NOMO-1 treated with dmso at 0.1 percent for 144 hours (cell line): ENCODE data around the gene NOP58.
"Not testable (repeated sequence)": the region's sequence is repeated elsewhere in the genome, so short reads cannot be mapped to it uniquely, and the experiment has no call there.

Source experiments
- DNase-seq: peaks from one replicate; lab custom pipeline; 2025; ENCODE audit not compliant: unreplicated experiment; lab: John Stamatoyannopoulos, UW

NOP58 gene

DNA sequence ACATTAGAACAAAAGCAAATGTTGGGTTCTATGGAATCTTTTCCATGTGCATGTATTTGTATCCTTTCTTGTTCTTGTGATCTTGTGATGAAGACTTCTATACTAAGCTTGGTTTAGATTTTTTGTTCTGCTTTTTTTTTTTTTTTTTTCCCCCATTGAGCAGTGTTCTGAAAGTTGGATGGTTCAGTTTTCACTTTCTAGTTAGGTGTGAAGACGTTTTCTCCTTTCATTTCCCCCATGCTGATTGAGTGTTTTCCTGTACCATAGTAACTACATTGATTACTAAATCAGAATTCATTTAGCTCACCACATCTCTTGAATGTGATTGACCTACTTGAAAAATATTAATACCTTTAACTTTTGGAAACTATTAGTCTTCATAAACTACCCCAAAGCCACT, 34.1 kb downstream of the NOP58 start:
- DNase-seq: no peak

DNA sequence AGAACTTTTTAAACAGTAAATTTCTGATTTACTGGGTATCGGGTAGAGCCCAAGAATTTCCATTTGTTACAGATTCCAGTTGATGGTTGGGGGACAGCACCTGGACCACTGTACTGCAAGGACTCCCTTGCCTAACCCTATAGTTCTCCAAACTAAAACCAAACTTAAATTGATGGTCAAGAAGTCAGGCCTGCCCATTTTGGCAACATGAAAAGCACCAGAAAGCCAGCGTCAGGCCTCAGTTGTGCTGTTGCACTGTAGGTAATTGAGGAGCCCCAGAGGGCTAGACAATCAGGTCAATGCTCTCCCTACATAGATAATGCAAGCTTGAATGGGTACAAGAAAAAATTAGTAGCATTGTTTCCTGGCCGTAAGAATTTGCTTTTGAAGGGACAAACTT, 40.5 kb downstream of the NOP58 start:
- no peak for DNase-seq

DNA sequence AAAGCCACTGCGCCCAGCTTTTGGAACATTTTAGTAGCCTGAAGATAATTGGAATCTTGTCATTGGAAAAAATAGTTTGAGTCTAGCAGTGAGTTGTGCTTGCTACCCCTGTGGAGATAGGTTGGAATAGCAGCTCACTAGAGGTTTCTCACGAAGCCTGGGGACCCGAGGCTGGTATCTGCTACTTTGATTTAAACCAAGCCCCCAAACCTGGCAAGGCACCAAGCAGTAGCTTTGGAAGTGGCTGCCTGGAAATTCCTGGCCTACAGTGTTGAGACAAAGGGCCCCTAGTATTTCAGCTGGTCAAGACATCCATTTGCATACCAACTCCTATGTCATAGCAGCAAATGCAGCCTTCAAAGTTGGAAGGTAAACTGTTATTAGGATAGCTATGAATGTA, 42.1 kb downstream of the NOP58 start:
- no peak for DNase-seq

GRCh38 chr2:202311823-202312388, 46.3 kb downstream of the NOP58 start:
- no peak for DNase-seq

- DNase-seq: no peak
Observed at GRCh38 chr2:202314116-202314515, 48.6 kb downstream of the NOP58 start.

GRCh38 chr2:202317080-202317857, 51.7 kb downstream of the NOP58 start:
- DNase-seq: no peak

GRCh38 chr2:202320362-202320761, 54.8 kb downstream of the NOP58 start:
- DNase-seq: not testable (repeated sequence)

GRCh38 chr2:202322435-202322834, 56.9 kb downstream of the NOP58 start:
- DNase-seq: no peak

- no peak for DNase-seq
Observed at GRCh38 chr2:202327858-202328257, 62.3 kb downstream of the NOP58 start.

GRCh38 chr2:202335791-202336467, 70.4 kb downstream of the NOP58 start:
- no peak for DNase-seq

DNA sequence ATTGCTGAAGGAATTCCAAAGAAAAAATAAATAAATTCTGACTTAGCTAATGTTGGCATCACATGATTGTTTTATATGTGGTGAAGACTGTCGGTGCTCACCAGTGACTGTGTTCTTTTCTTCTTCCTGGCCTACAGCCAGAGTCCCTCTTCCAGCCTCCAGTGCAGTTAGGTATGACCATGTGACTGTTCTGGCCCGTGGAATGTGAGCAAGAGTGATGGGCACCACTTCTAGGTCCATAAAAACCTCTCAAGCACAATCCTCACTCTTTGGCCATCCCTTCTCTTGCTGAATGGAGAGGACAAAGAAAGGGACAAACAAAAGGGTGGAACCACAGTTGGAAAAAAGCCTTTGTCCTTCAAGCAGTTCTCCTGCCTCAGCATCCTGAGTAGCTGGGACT, 71.6 kb downstream of the NOP58 start:
- DNase-seq: no peak

DNA sequence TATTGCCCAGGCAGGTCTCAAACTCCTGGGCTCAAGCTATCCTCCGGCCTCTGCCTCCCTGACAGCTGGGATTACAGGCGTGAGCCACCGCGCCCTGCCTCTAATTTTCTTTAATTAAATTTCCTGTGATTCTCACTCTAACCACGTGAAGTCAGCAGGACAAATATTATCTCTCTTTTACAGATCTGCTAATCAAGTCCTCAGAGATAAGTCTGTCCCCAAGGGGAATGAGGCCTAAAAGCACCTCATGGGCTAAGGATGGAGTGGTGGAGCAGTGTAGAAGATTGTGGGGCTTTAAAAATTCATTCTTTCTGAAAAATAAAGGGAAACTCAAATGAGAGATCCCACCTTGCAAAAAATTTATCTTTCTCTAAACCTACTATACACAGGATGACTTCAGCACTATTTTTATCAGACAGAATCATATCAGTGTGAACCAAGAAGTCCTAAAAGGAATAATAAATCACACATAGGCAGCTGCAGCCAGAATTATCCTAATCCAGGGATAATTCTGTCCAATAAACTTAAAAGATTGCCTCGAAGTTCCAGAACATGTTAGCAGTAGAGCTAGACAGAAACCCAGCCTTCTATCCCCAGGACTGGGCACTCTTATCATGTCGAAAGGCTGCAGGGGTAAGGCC, 72.3 kb downstream of the NOP58 start:
- DNase-seq: no peak

DNA sequence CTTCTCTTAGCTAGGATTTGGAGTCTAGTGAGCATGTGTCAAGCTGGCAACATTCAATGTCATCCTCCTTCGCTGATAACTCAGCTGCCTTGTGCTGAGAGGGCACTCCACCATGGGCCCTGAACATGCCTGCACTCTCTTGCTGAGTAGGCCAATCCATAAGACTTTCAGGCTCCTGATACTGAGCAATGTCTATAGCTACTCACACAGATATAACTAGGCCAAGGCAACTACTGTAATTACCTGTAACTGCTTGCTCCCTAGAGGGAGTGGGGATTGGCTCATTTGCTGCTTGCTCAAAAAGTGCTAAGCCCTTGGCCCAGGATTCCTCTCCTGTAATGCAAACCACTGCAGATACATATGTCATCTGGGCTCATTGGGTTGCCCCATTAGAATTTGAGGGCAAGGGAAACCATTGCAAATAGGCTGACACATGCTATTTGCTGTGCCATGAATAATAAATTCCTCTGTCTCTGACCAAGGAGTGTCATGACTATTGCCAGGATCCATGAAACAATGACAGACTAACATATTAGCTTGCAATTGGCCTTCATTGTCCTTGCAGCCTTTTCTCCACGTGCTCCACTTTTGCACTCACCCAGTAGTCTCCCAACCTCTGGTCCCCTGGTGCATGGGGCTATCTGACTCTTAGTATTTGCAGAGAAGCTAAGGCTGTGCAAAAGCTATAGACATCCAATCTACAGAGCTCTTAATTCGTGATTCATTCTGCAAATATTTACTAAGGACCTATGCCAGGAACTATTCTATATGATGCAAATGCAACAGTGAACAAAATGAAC, 73.7 kb downstream of the NOP58 start:
- no peak for DNase-seq

GRCh38 chr2:202344178-202344577, 78.6 kb downstream of the NOP58 start:
- DNase-seq: no peak

- no peak for DNase-seq
Observed at GRCh38 chr2:202346180-202346579, 80.6 kb downstream of the NOP58 start.
